Brain microvascular endothelial cell (primary cell): ENCODE measurements around the gene NVL.

Experiments used
- DNase-seq: peaks from one replicate; pipeline ENCODE4 v3.0.0-alpha.2; 2020
- H3K27ac ChIP-seq: fragments of 250-450 bp; sonication (Bioruptor Pico); 2 replicates; pipeline ENCODE4 v1.5.1; 2020; ENCODE audit warnings: mild to moderate bottlenecking, moderate library complexity
- H3K27me3 ChIP-seq: fragments of 250-450 bp; sonication (Bioruptor Pico); replicated peaks from 2 replicates; pipeline ENCODE4 v1.5.1; 2020; ENCODE audit warnings: mild to moderate bottlenecking
- H3K36me3 ChIP-seq: fragments of 250-450 bp; sonication (Bioruptor Pico); replicated peaks from 2 replicates; pipeline ENCODE4 v1.5.1; 2020; ENCODE audit warnings: mild to moderate bottlenecking
- H3K4me3 ChIP-seq: 2 replicates; pipeline ENCODE4 v1.5.1; 2011; ENCODE audit warnings: low read depth, mild to moderate bottlenecking, control low read depth, low read length, moderate library complexity
- CTCF ChIP-seq: IDR thresholded peaks from 2 replicates; pipeline ENCODE4 v1.5.1; 2011; ENCODE audit warnings: low read depth, mild to moderate bottlenecking, moderate library complexity, low read length, control low read depth, inconsistent platforms; ENCODE audit errors: missing control alignments
- in situ Hi-C: cut with HindIII; loops from 2 replicates; pipeline ENCODE4 v1.10.0; 2017; ENCODE audit warnings: low sequenced_read_pairs, low pct_ligation_motif_present

Gene NVL

GRCh38 chr1:224331326-224331725, 1.4 kb upstream of the NVL start:
- no peak for TF ChIP-seq CTCF
- no peak for DNase-seq
- in situ Hi-C loops = no loop called here
- Histone ChIP-seq H3K27ac (no peak overlapping the region), H3K36me3 (no peaks in the 10 kb centered on the region), H3K4me3 (no peak overlapping the region), H3K27me3 (no peaks in the 10 kb centered on the region)

- no peaks in the 10 kb centered on the region for H3K27me3 ChIP-seq
- TF ChIP-seq CTCF = no peak
- DNase-seq = no peak
- H3K36me3 ChIP-seq = no peaks in the 10 kb centered on the region
- H3K27ac ChIP-seq = peak overlapping the region; percentile 100
- in situ Hi-C loops = no loop called here
- H3K4me3 ChIP-seq = peak overlapping the region; percentile 98
These were observed 509 bp downstream of the NVL start for GRCh38 chr1:224329484-224329841.

- in situ Hi-C loops = no loop called here
- Histone ChIP-seq H3K27ac (no peak overlapping the region), H3K4me3 (no peak overlapping the region), H3K36me3 (no peaks in the 10 kb centered on the region), H3K27me3 (no peaks in the 10 kb centered on the region)
- no peak for DNase-seq
- TF ChIP-seq CTCF = no peak
These were observed 1.3 kb downstream of the NVL start for GRCh38 chr1:224328644-224329043.

- Histone ChIP-seq H3K36me3 (no peaks in the 10 kb centered on the region), H3K4me3 (no peak overlapping the region), H3K27me3 (no peaks in the 10 kb centered on the region), H3K27ac (no peak overlapping the region)
- DNase-seq = no peak
- no peak for TF ChIP-seq CTCF
- in situ Hi-C loops = no loop called here
These were observed 4.0 kb downstream of the NVL start for GRCh38 chr1:224325959-224326358.

- DNase-seq = no peak
- in situ Hi-C loops = no loop called here
These were observed 8.3 kb downstream of the NVL start for GRCh38 chr1:224321706-224322105.

More at GRCh38 chr1:224321706-224322105, 8.3 kb downstream of the NVL start:
- Histone ChIP-seq H3K36me3 (peaks cover 4% of the 10 kb centered on the region), H3K27ac (no peak overlapping the region), H3K27me3 (no peaks in the 10 kb centered on the region), H3K4me3 (no peak overlapping the region)
- TF ChIP-seq CTCF = no peak
